ENCODE measurements around the gene NME7. TPM values are rescaled to one million over a fixed set of nuclear protein-coding genes. Genes with fewer than 3 reads are reported as not detected.

Gene NME7
- total RNA-seq, 1 experiment from 2014 or later = 25.2 TPM

GRCh38 chr1:169156580-169156979, 211.0 kb downstream of the NME7 start:
- TF ChIP-seq CTCF (IDR thresholded peaks at IDR 0.05; ENCODE audit: unreplicated experiment) = no peak
- no peaks in the 10 kb centered on the region for H3K27me3 Mint-ChIP-seq (ENCODE audit: unreplicated experiment)
- no TSS peak for BruUV-seq (replicated peaks)
- H3K27ac Mint-ChIP-seq (ENCODE audit: unreplicated experiment) = no peak overlapping the region
- DNase-seq = no peak
- no peaks in the 10 kb centered on the region for H3K4me1 Mint-ChIP-seq (ENCODE audit: low read depth, unreplicated experiment)
- no peaks in the 10 kb centered on the region for H3K9me3 Mint-ChIP-seq (ENCODE audit: low read depth, unreplicated experiment)
- H3K4me3 Mint-ChIP-seq (ENCODE audit: low read depth, unreplicated experiment) = no peak overlapping the region
- H3K36me3 Mint-ChIP-seq (ENCODE audit: insufficient read depth, unreplicated experiment) = no peaks in the 10 kb centered on the region
- CTCF ChIA-PET = no interaction called here
- intact Hi-C loops (cut with micrococcal nuclease; ENCODE audit: unreplicated experiment) = no loop called here

GRCh38 chr1:169155675-169156074, 211.9 kb downstream of the NME7 start:
- no peak overlapping the region for H3K4me3 Mint-ChIP-seq (ENCODE audit: low read depth, unreplicated experiment)
- no peaks in the 10 kb centered on the region for H3K9me3 Mint-ChIP-seq (ENCODE audit: low read depth, unreplicated experiment)
- intact Hi-C loops (cut with micrococcal nuclease; ENCODE audit: unreplicated experiment) = no loop called here
- no peaks in the 10 kb centered on the region for H3K36me3 Mint-ChIP-seq (ENCODE audit: insufficient read depth, unreplicated experiment)
- no peak for DNase-seq
- H3K27ac Mint-ChIP-seq (ENCODE audit: unreplicated experiment) = no peak overlapping the region
- CTCF ChIA-PET = interaction anchor here (0.7 kb wide), 1 partner anchor 760 kb away, joined by 4 read pairs; no protein-coding TSS in a partner anchor
- no peak for TF ChIP-seq CTCF (IDR thresholded peaks at IDR 0.05; ENCODE audit: unreplicated experiment)
- BruUV-seq (replicated peaks) = no TSS peak
- H3K4me1 Mint-ChIP-seq (ENCODE audit: low read depth, unreplicated experiment) = no peaks in the 10 kb centered on the region
- H3K27me3 Mint-ChIP-seq (ENCODE audit: unreplicated experiment) = no peaks in the 10 kb centered on the region

- intact Hi-C loops (cut with micrococcal nuclease; ENCODE audit: unreplicated experiment) = no loop called here
- BruUV-seq (replicated peaks) = no TSS peak
- no peak for DNase-seq
- CTCF ChIA-PET = no interaction called here
- Mint-ChIP-seq H3K4me1 (ENCODE audit: low read depth, unreplicated experiment) (peaks cover 21% of the 10 kb centered on the region), H3K9me3 (ENCODE audit: low read depth, unreplicated experiment) (no peaks in the 10 kb centered on the region), H3K4me3 (ENCODE audit: low read depth, unreplicated experiment) (no peak overlapping the region), H3K36me3 (ENCODE audit: insufficient read depth, unreplicated experiment) (peaks cover 9% of the 10 kb centered on the region), H3K27ac (ENCODE audit: unreplicated experiment) (no peak overlapping the region), H3K27me3 (ENCODE audit: unreplicated experiment) (no peaks in the 10 kb centered on the region)
- TF ChIP-seq CTCF (IDR thresholded peaks at IDR 0.05; ENCODE audit: unreplicated experiment) = no peak
Measured at GRCh38 chr1:169151338-169151837, 216.2 kb downstream of the NME7 start.

GRCh38 chr1:169150641-169151337, 216.8 kb downstream of the NME7 start:
- TF ChIP-seq CTCF (IDR thresholded peaks at IDR 0.05; ENCODE audit: unreplicated experiment) = no peak
- peaks cover 27% of the 10 kb centered on the region for H3K4me1 Mint-ChIP-seq (ENCODE audit: low read depth, unreplicated experiment)
- H3K36me3 Mint-ChIP-seq (ENCODE audit: insufficient read depth, unreplicated experiment) = peaks cover 9% of the 10 kb centered on the region
- no peak for DNase-seq
- peak overlapping the region; percentile 21 for H3K27ac Mint-ChIP-seq (ENCODE audit: unreplicated experiment)
- H3K9me3 Mint-ChIP-seq (ENCODE audit: low read depth, unreplicated experiment) = no peaks in the 10 kb centered on the region
- intact Hi-C loops (cut with micrococcal nuclease; ENCODE audit: unreplicated experiment) = no loop called here
- no peaks in the 10 kb centered on the region for H3K27me3 Mint-ChIP-seq (ENCODE audit: unreplicated experiment)
- no peak overlapping the region for H3K4me3 Mint-ChIP-seq (ENCODE audit: low read depth, unreplicated experiment)
- CTCF ChIA-PET = interaction anchor here (0.7 kb wide), 1 partner anchor 244 kb away, joined by 10 read pairs; no protein-coding TSS in a partner anchor
- BruUV-seq (replicated peaks) = no TSS peak
